Neural progenitor cell (in vitro differentiated cells): ENCODE data around the gene RCSD1. TPM values are rescaled to one million over a fixed set of nuclear protein-coding genes. Genes with fewer than 3 reads are reported as not detected.

Experiments
- DNase-seq: peaks from one replicate; pipeline ENCODE4 v3.0.0-alpha.2; 2016; ENCODE audit warnings: low spot score
- H2AFZ ChIP-seq: fragments of 200-600 bp; sonication (generic); replicated peaks from 2 replicates; pipeline ENCODE4 v1.6.1; 2016; ENCODE audit warnings: antibody characterized with exemption
- H3F3A ChIP-seq: fragments of 200-600 bp; sonication (generic); 2 replicates; pipeline ENCODE4 v1.6.1; 2016; ENCODE audit warnings: antibody characterized with exemption, low read depth
- H3K27ac ChIP-seq: fragments of 200-600 bp; sonication (generic); 2 replicates; pipeline ENCODE4 v1.5.1; 2016; ENCODE audit warnings: mild to moderate bottlenecking
- H3K27me3 ChIP-seq: fragments of 200-600 bp; sonication (generic); 2 replicates; pipeline ENCODE4 v1.6.1; 2016; ENCODE audit warnings: mild to moderate bottlenecking, moderate library complexity
- H3K36me3 ChIP-seq: fragments of 200-600 bp; sonication (generic); 2 replicates; pipeline ENCODE4 v1.5.1; 2016
- H3K4me1 ChIP-seq: fragments of 200-600 bp; sonication (generic); 2 replicates; pipeline ENCODE4 v1.6.1; 2016; ENCODE audit warnings: mixed run types
- H3K4me2 ChIP-seq: fragments of 200-600 bp; sonication (generic); 2 replicates; pipeline ENCODE4 v1.6.1; 2016
- H3K4me3 ChIP-seq: fragments of 200-600 bp; sonication (generic); 2 replicates; pipeline ENCODE4 v1.5.1; 2016
- H3K79me2 ChIP-seq: fragments of 200-600 bp; sonication (generic); 2 replicates; pipeline ENCODE4 v1.6.1; 2016; ENCODE audit warnings: low read depth
- H3K9ac ChIP-seq: fragments of 200-600 bp; sonication (generic); 2 replicates; pipeline ENCODE4 v1.6.1; 2016
- H3K9me3 ChIP-seq: fragments of 200-600 bp; sonication (generic); 2 replicates; pipeline ENCODE4 v1.5.1; 2016; ENCODE audit warnings: low read depth
- H4K20me1 ChIP-seq: fragments of 200-600 bp; sonication (generic); 2 replicates; pipeline ENCODE4 v1.6.1; 2016; ENCODE audit warnings: low read depth
- H3K27ac Mint-ChIP-seq: 3 replicates; pipeline ENCODE4 v1.8.0; 2021; ENCODE audit warnings: mixed read lengths
- H3K27me3 Mint-ChIP-seq: 2 replicates; pipeline ENCODE4 v1.8.0; 2022; ENCODE audit warnings: low read depth, mild to moderate bottlenecking, inconsistent platforms, moderate library complexity, mixed read lengths; ENCODE audit not compliant: insufficient read depth
- H3K36me3 Mint-ChIP-seq: 3 replicates; pipeline ENCODE4 v1.8.0; 2021; ENCODE audit warnings: mixed read lengths
- H3K4me1 Mint-ChIP-seq: 3 replicates; pipeline ENCODE4 v1.8.0; 2021; ENCODE audit warnings: mixed read lengths
- H3K4me3 Mint-ChIP-seq: 3 replicates; pipeline ENCODE4 v1.8.0; 2021; ENCODE audit warnings: mild to moderate bottlenecking, moderate library complexity, mixed read lengths
- H3K9me3 Mint-ChIP-seq: 3 replicates; pipeline ENCODE4 v1.8.0; 2020; ENCODE audit warnings: mixed read lengths
- CTCF ChIP-seq: fragments of 200-600 bp; sonication (generic); IDR thresholded peaks from 2 replicates; pipeline ENCODE4 v1.5.1; 2017; ENCODE audit warnings: antibody characterized with exemption, mild to moderate bottlenecking
- EZH2 ChIP-seq: fragments of 200-600 bp; sonication (generic); IDR thresholded peaks from 2 replicates; pipeline ENCODE4 v1.6.1; 2017; ENCODE audit warnings: antibody characterized with exemption, mild to moderate bottlenecking, moderate library complexity
- EZH2phosphoT487 ChIP-seq: fragments of 200-600 bp; sonication (generic); IDR thresholded peaks from 2 replicates; pipeline ENCODE4 v1.6.1; 2017; ENCODE audit warnings: antibody characterized with exemption
- total RNA-seq: library from RNA; depleted of rRNA; stranded (reverse); fragments of >200 nt; gene quantifications from 2 replicates; pipeline ENCODE4 v1.2.3, GENCODE V29; 2015; ENCODE audit warnings: low replicate concordance

RCSD1 gene
- total RNA-seq, 1 donor from 2014 or later = 0.06 TPM

- H3K9me3 Mint-ChIP-seq = peaks cover 3% of the 10 kb centered on the region
- Histone ChIP-seq H3K9ac (no peak overlapping the region), H3K9me3 (no peaks in the 10 kb centered on the region), H3K4me1 (peaks cover 14% of the 10 kb centered on the region), H2AFZ (peak overlapping the region; percentile 96), H3K4me2 (peak overlapping the region; percentile 83), H4K20me1 (no peaks in the 10 kb centered on the region), H3K36me3 (no peaks in the 10 kb centered on the region), H3K79me2 (no peaks in the 10 kb centered on the region), H3K27ac (no peak overlapping the region), H3F3A (peaks cover 5% of the 10 kb centered on the region), H3K27me3 (peaks cover 84% of the 10 kb centered on the region), H3K4me3 (peak overlapping the region; percentile 56)
- no peak for DNase-seq
- H3K36me3 Mint-ChIP-seq = no peaks in the 10 kb centered on the region
- peak overlapping the region; percentile 80 for H3K4me3 Mint-ChIP-seq
- H3K27ac Mint-ChIP-seq = no peak overlapping the region
- peaks cover 15% of the 10 kb centered on the region for H3K4me1 Mint-ChIP-seq
- TF ChIP-seq CTCF (no peak), EZH2 (peak; percentile 22)
- H3K27me3 Mint-ChIP-seq = peaks cover 32% of the 10 kb centered on the region
Measured at GRCh38 chr1:167630568-167631385, 745 bp downstream of the RCSD1 start.

- Histone ChIP-seq H3K4me1 (peaks cover 19% of the 10 kb centered on the region), H3F3A (peaks cover 9% of the 10 kb centered on the region), H3K9me3 (no peaks in the 10 kb centered on the region), H3K27me3 (peaks cover 91% of the 10 kb centered on the region), H3K4me2 (no peak overlapping the region), H3K27ac (no peak overlapping the region), H4K20me1 (no peaks in the 10 kb centered on the region), H2AFZ (no peak overlapping the region), H3K36me3 (no peaks in the 10 kb centered on the region), H3K4me3 (no peak overlapping the region), H3K79me2 (no peaks in the 10 kb centered on the region), H3K9ac (no peak overlapping the region)
- peaks cover 15% of the 10 kb centered on the region for H3K4me1 Mint-ChIP-seq
- H3K4me3 Mint-ChIP-seq = peak overlapping the region; percentile 80
- DNase-seq = no peak
- peaks cover 32% of the 10 kb centered on the region for H3K27me3 Mint-ChIP-seq
- no peak overlapping the region for H3K27ac Mint-ChIP-seq
- no peaks in the 10 kb centered on the region for H3K9me3 Mint-ChIP-seq
- TF ChIP-seq CTCF = no peak
- TF ChIP-seq EZH2phosphoT487 = no peak
- no peak for TF ChIP-seq EZH2
- H3K36me3 Mint-ChIP-seq = no peaks in the 10 kb centered on the region
Measured at GRCh38 chr1:167631386-167631935, 1.4 kb downstream of the RCSD1 start.

- Mint-ChIP-seq H3K9me3 (no peaks in the 10 kb centered on the region), H3K4me3 (no peak overlapping the region)
Measured at GRCh38 chr1:167631936-167632614, 2.0 kb downstream of the RCSD1 start.

More at GRCh38 chr1:167631936-167632614, 2.0 kb downstream of the RCSD1 start:
- Histone ChIP-seq H3K9me3 (no peaks in the 10 kb centered on the region), H3K4me1 (peaks cover 19% of the 10 kb centered on the region), H3K27me3 (peaks cover 91% of the 10 kb centered on the region), H3K27ac (no peak overlapping the region), H3F3A (peaks cover 9% of the 10 kb centered on the region), H4K20me1 (no peaks in the 10 kb centered on the region), H3K9ac (no peak overlapping the region), H3K4me2 (no peak overlapping the region), H3K4me3 (no peak overlapping the region), H3K36me3 (no peaks in the 10 kb centered on the region), H2AFZ (no peak overlapping the region), H3K79me2 (no peaks in the 10 kb centered on the region)
- H3K27ac Mint-ChIP-seq = no peak overlapping the region
- peaks cover 15% of the 10 kb centered on the region for H3K4me1 Mint-ChIP-seq
- no peak for TF ChIP-seq EZH2
- no peaks in the 10 kb centered on the region for H3K36me3 Mint-ChIP-seq
- H3K27me3 Mint-ChIP-seq = peaks cover 35% of the 10 kb centered on the region
- no peak for DNase-seq
